DOHH2 (cell line): ENCODE data around the gene KRTAP2-1.
"Not testable (repeated sequence)": the region's sequence is repeated elsewhere in the genome, so short reads cannot be mapped to it uniquely, and the experiment has no call there.

Experiments
- H3F3A ChIP-seq: fragments of 200-600 bp; sonication (generic), shearing (Covaris generic); 2 replicates; pipeline ENCODE4 v1.6.0; 2016; ENCODE audit warnings: antibody characterized with exemption, mild to moderate bottlenecking; ENCODE audit not compliant: control insufficient read depth, insufficient read depth
- H3K27ac ChIP-seq: fragments of 200-600 bp; sonication (generic); 2 replicates; pipeline ENCODE4 v1.5.1; 2014; ENCODE audit warnings: low read depth, mild to moderate bottlenecking, low read length, moderate library complexity
- H3K27me3 ChIP-seq: fragments of 200-600 bp; sonication (generic); 2 replicates; pipeline ENCODE4 v1.6.1; 2014; ENCODE audit warnings: mild to moderate bottlenecking, low read length, mixed read lengths; ENCODE audit not compliant: control insufficient read depth
- H3K36me3 ChIP-seq: fragments of 200-600 bp; sonication (generic); 2 replicates; pipeline ENCODE4 v1.6.1; 2014; ENCODE audit warnings: mild to moderate bottlenecking, low read length, moderate library complexity, mixed read lengths; ENCODE audit not compliant: control insufficient read depth
- H3K4me1 ChIP-seq: fragments of 200-600 bp; sonication (generic); 2 replicates; pipeline ENCODE4 v1.6.1; 2014; ENCODE audit warnings: mild to moderate bottlenecking, low read length, mixed read lengths; ENCODE audit not compliant: control insufficient read depth
- H3K4me2 ChIP-seq: fragments of 200-600 bp; sonication (generic); 2 replicates; pipeline ENCODE4 v1.6.0; 2014; ENCODE audit warnings: mild to moderate bottlenecking, low read length, moderate library complexity
- H3K4me3 ChIP-seq: fragments of 200-600 bp; sonication (generic); 2 replicates; pipeline ENCODE4 v1.5.1; 2014; ENCODE audit warnings: mild to moderate bottlenecking, low read length, mixed read lengths
- H3K79me2 ChIP-seq: fragments of 200-600 bp; sonication (generic); 2 replicates; pipeline ENCODE4 v1.6.1; 2014; ENCODE audit warnings: mild to moderate bottlenecking, low read length, mixed read lengths; ENCODE audit not compliant: control insufficient read depth
- H3K9me2 ChIP-seq: fragments of 200-600 bp; sonication (generic); replicated peaks from 2 replicates; pipeline ENCODE4 v1.6.1; 2014; ENCODE audit warnings: mild to moderate bottlenecking, low read length, mixed read lengths; ENCODE audit not compliant: control insufficient read depth
- H3K9me3 ChIP-seq: fragments of 200-600 bp; sonication (generic); 2 replicates; pipeline ENCODE4 v1.6.1; 2014; ENCODE audit warnings: antibody characterized with exemption, low read length, mixed read lengths; ENCODE audit not compliant: control insufficient read depth, insufficient read depth
- H4K20me1 ChIP-seq: fragments of 200-600 bp; sonication (generic); 2 replicates; pipeline ENCODE4 v1.6.0; 2014; ENCODE audit warnings: low read depth, mild to moderate bottlenecking, antibody characterized with exemption, low read length, moderate library complexity; ENCODE audit not compliant: control insufficient read depth, insufficient read depth
- CTCF ChIP-seq: fragments of 200-600 bp; sonication (generic); IDR thresholded peaks from one replicate; pipeline ENCODE4 v1.5.1; 2014; ENCODE audit warnings: antibody characterized with exemption, mild to moderate bottlenecking, low read depth, low read length; ENCODE audit not compliant: poor library complexity, severe bottlenecking
- EZH2phosphoT487 ChIP-seq: fragments of 200-600 bp; sonication (generic); IDR thresholded peaks from 2 replicates; pipeline ENCODE4 v1.6.1; 2017; ENCODE audit warnings: borderline replicate concordance, mild to moderate bottlenecking, antibody characterized with exemption, low read length, moderate library complexity, mixed read lengths

Gene KRTAP2-1

GRCh38 chr17:41046735-41047465, at the start of gene KRTAP2-1:
TSS of gene KRTAP2-1 (minus strand) at chr17:41047316. CDS start at chr17:41047267, 49 bp downstream.
- H3K4me3 ChIP-seq: not testable (repeated sequence)

GRCh38 chr17:41096055-41096454, 48.9 kb upstream of the KRTAP2-1 start:
- no peak for TF ChIP-seq CTCF
- no peak for TF ChIP-seq EZH2phosphoT487
- Histone ChIP-seq H3K79me2 (no peaks in the 10 kb centered on the region), H3K27me3 (no peaks in the 10 kb centered on the region), H3K9me3 (peaks cover 10% of the 10 kb centered on the region), H3K4me1 (peaks cover 6% of the 10 kb centered on the region), H3K4me2 (no peak overlapping the region), H3F3A (no peaks in the 10 kb centered on the region), H4K20me1 (no peaks in the 10 kb centered on the region), H3K9me2 (no peaks in the 10 kb centered on the region), H3K27ac (no peak overlapping the region), H3K36me3 (no peaks in the 10 kb centered on the region), H3K4me3 (no peak overlapping the region)

More at GRCh38 chr17:41046735-41047465, at the start of gene KRTAP2-1:
- H3K79me2 ChIP-seq, H3K9me2 ChIP-seq, H3K4me2 ChIP-seq, H3K9me3 ChIP-seq, H3K27me3 ChIP-seq, H3K27ac ChIP-seq, H3K36me3 ChIP-seq, H3F3A ChIP-seq, H4K20me1 ChIP-seq: not testable (repeated sequence)
- peaks cover 17% of the 10 kb centered on the region for H3K4me1 ChIP-seq

GRCh38 chr17:41088760-41089352, 41.7 kb upstream of the KRTAP2-1 start:
- H3K4me2 ChIP-seq, H3K9me3 ChIP-seq, H3F3A ChIP-seq, H3K27ac ChIP-seq, H4K20me1 ChIP-seq, H3K36me3 ChIP-seq, H3K9me2 ChIP-seq, H3K4me3 ChIP-seq, H3K27me3 ChIP-seq, H3K4me1 ChIP-seq, H3K79me2 ChIP-seq: not testable (repeated sequence)

GRCh38 chr17:41084100-41084856, 37.2 kb upstream of the KRTAP2-1 start, which contains the start of gene KRTAP4-7:
TSS of gene KRTAP4-7 (plus strand) at chr17:41084150. CDS start at chr17:41084207, 57 bp downstream.
- not testable (repeated sequence) for H3K36me3 ChIP-seq, H3F3A ChIP-seq, H3K4me3 ChIP-seq, H3K9me3 ChIP-seq, H3K4me1 ChIP-seq, H3K9me2 ChIP-seq, H4K20me1 ChIP-seq, H3K27me3 ChIP-seq, H3K79me2 ChIP-seq, H3K4me2 ChIP-seq, H3K27ac ChIP-seq

- H3K27me3 ChIP-seq, H3K79me2 ChIP-seq, H4K20me1 ChIP-seq, H3K4me1 ChIP-seq, H3K4me3 ChIP-seq, H3F3A ChIP-seq, H3K9me3 ChIP-seq, H3K9me2 ChIP-seq, H3K36me3 ChIP-seq, H3K4me2 ChIP-seq, H3K27ac ChIP-seq: not testable (repeated sequence)
These were observed 36.3 kb upstream of the KRTAP2-1 start for GRCh38 chr17:41083427-41083826.
